GM04504 (cell line): ENCODE results near the gene ESYT2.
"Not testable (repeated sequence)": the region's sequence is repeated elsewhere in the genome, so short reads cannot be mapped to it uniquely, and the experiment has no call there.

Experiments
- DNase-seq: peaks from one replicate; pipeline ENCODE4 v3.0.0-alpha.2; 2012; ENCODE audit warnings: low read depth

Gene ESYT2

DNA sequence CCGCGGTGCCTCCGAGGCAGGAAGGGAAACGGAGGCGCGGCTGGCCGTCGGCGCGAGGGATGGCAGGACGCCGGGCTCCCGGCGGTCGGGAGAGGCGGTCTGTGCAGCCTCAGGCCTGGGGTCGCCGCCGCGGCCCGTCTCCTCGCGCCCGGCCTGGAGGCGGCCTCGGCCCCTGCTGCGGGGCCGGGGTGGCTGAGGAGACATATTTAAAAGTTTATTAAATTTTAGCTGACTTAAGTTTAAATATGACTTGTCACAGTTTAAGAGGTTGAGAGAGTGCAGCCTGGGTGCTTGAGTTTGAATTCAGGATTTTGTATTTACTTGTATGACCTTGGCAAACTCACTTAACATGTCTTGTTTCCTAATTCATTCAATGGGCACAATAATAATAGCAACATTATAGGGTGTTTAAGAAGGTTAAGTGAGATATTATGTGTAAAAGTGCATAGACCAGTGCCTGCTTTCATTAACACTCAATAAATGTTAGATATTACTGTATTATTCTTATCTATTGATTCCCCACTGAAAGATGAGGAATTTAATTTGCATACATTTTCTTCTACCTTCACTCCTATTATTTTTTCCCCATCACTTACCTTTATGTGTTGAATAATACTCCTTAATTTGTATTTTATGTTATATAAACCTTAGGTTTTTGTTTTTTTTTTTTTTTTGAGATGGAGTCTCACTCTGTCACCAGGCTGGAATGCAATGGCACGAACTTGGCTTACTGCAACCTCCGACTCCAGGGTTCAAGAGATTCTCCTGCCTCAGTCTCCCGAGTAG lies 27.8 kb upstream of the ESYT2 start:
- DNase-seq: no peak

DNA sequence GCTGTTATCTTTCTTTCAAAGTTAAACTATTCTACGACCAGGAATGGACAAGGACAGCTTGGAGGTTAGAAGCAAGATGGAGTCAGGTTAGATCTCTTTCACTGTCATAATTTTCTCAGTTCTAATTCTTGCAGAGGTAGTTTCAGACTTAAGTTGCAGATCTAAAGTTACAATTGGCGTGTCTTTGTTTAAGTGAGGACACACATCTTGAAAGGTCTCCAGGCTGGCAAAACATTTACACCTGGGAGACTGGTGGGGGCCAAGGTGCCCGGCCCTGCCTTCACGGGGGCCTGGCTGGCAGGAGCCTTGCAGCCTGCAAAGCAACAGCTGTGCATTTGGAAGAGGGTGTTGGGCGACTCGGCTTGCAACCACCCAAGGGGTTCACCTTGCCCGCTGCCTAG lies 25.4 kb upstream of the ESYT2 start:
- DNase-seq: no peak

DNA sequence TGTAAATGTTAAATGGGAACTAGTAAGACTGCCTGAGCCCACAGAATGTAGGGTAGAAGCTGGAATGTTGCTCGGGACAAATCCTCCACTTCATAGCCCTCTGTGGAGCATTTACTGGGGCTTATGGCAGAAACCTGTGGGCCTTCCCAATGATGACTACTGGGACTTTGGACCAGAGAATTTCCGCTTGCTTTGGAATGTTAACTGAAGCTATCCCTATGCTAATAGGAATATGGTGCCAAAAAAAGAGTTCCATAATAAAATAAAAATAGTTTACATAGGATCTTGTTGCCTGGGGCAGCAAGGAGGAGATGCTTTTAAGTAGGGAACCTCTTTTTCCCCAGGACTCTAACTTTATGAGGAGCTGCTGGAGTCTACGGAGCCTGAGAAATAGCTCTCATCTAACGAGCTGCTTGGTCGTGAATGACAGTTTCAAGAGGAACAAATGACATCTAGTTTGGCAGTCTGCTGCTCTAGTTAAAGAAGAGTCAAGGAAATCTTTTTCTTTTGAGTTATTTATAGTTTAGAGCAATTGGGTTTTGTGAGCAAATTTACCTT lies 21.3 kb upstream of the ESYT2 start:
- no peak for DNase-seq

DNA sequence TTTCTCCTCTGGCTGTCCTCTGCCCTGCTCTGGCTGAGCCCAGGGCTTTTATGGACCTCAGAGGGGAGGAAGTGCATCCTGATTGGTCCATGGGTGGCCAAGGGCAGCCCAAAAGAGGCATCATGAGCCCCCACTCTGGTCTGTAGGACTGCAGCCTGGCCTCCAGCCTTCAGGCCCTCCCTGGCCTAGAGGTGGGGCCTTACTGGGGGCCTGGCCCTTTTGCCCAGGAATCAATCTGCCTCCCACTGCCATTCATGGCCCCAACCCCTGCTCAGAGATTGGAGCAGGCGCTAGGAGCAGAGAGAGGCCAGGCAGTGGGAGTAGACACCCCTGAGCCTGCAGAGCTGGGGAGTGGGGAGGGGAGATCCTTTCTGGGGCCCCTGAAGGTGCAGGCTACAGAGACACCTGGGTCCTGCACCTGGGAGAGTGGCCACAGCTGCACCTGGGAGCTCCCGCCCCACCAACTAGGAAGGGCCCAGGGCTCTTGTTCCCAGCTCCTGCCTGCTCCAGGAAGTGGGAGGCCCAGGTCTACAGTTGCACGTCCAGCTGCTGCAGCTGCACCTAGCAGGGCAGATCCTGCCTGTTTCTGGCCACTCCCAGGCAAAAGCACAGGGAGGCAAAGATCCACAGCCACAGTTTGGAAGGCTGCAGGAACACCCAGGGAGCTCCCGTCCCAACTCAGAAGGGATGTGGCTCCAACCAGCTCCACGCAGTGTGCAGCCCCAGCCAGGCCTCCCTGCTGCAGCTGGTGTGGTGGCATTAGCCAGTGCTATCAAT lies 20.6 kb upstream of the ESYT2 start:
- DNase-seq: no peak

DNA sequence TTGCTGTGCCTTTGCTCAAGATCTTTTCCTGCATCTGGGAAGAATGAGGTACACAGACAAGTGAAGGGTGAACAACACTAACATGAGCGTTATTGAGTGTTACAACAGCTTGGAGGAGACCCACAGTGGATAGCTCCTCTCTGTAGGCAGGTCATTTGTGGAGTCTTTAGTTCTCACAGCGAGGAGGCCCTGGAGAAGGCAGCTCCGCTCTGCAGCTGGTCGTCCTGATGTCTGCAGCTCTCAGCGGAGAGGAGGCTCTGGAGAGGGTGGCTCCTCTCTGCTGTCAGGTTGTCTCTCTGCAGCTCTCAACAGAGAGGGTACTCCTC lies 20.1 kb upstream of the ESYT2 start:
- no peak for DNase-seq

DNA sequence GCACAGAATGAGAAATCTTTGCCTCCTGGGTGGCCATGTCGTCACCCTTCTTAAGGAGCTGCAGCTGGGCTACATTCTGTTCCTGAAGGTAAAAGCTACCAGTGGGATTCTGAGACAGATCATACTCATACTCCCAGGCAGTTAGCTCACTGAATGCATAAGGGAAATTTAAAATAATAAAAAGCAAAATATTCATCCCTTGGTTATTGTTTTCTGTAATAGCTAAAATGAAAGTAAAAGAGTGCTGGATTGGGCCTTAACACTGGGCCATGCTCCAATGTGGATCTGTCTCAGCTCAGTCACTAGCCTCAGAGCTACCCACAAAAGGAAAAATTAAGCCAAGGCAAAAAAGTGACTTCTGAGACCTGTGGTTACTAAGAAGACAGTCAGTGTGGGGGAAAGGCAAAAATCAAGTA lies 18.1 kb upstream of the ESYT2 start:
- DNase-seq: no peak

DNA sequence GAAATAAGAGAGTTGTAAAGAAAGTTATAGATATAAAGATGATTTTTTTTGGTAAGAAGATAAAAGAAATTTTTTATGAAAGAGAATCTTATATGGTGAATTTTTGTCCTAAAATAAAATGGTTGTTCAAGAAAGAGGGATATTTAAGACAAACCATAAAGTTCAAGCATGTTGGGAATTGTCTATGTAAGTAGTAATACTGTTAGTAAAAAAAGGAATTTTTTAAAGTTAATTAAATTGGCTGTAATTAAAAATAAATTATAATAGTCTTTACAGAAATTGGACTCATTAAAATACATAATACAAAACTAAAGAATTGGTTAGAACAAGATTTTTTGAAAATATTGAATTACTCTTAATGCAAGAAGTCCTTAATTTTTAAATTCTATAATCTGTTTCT lies 17.0 kb upstream of the ESYT2 start:
- no peak for DNase-seq

DNA sequence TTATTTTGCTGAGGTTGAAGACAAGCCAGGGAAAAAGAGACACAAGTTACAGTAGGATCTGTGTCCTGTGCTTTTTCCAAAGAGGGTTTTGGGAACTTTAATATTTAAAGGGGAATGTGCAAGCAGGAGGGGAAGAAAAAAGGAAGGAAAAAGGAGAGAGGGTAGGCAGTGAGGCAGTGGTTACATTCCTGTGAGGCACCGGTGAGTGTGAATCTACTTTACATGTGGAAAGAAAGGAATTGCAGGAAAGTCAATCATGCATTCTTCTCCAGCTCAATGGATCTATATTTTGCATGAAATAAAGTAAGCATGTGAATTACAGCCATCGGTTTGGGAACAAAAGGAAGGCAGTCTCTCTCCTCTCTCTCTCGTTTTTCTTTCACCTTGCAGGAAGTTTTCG lies 14.5 kb upstream of the ESYT2 start:
- no peak for DNase-seq

DNA sequence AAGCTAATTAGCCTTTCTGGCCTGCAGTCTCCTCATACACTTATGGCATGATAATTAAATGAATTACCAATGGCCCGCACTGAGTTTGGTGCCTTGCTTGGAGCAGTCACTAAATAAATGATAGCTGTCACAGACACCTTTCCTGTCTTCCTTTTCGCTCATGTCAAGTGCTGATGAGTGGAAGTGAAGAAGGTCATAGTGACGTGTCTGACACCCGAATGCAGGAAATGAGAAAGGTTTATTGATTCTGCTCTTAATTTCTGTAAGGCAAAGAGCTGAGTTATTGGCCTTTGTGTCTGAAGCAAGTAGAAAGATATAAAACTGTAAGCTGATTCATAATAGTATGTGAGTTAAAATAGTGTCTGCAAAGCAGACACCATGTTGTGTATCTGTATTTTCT lies 13.2 kb upstream of the ESYT2 start:
- DNase-seq: no peak

DNA sequence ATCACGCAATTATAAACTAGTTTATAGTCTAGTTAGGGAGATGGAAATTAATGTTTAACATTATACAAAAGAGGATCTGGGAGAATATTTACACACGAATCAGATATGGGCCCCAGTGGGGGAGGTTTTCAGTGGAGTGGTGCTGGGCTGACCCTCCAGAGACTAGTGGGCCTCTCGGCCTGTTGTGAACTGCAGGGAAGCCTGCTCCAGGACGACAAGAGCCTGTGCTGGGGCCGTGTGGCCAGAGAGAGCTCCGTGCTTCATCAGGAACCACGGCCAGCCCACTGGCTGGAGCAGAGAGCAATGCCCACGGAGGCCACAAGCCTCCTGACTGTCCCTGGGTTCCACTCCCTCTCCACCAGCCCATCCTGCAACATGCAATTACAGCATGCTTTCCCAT lies 11.3 kb upstream of the ESYT2 start:
- no peak for DNase-seq

DNA sequence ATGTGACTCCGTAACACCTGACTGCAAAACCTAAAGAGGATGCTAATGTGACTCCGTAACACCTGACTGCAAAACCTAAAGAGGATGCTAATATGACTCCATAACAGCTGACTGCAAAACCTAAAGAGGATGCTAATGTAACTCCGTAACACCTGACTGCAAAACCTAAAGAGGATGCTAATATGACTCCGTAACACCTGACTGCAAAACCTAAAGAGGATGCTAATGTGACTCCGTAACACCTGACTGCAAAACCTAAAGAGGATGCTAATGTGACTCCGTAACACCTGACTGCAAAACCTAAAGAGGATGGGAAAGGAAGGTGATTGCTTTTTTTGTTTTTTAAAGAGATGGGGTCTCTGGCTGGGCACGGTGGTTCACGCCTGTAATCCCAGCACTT lies 9.9 kb upstream of the ESYT2 start:
- not testable (repeated sequence) for DNase-seq

DNA sequence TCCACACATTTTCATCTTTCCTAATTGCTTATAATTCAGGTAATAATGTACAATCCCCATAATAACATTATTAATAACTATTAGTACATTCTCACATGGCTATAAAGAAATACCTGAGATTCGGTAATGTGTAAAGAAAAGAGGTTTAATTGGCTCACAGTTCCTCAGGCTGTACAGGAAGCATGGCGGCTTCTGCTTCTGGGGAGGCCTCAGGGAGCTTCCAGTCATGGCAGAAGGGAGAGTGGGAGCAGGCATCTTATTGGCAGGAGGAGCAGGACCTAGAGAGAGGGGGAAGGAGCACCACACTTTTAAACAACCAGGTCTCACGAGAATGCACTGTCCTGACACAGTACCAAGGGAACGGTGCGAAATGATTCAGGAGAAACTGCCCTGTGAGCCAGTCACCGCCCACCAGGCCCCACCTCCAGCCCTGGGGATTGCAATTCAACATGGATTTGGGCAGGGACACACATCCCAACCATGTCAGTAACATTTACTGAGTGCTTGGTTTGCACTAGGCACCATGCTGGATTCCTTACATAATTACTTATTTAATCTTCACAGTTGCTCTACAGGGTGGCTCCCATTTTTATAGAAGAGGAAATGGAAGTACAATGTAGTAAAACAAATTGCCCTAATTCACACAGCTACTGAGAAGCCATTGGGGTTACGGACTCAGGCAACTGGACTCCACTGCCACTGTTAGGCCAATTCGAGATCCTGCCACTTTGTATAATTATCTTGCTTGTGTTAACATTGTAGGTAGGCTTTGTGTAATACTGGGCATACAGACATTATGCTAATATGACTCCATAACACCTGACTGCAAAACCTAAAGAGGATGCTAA lies 8.7 kb upstream of the ESYT2 start:
- DNase-seq: no peak

DNA sequence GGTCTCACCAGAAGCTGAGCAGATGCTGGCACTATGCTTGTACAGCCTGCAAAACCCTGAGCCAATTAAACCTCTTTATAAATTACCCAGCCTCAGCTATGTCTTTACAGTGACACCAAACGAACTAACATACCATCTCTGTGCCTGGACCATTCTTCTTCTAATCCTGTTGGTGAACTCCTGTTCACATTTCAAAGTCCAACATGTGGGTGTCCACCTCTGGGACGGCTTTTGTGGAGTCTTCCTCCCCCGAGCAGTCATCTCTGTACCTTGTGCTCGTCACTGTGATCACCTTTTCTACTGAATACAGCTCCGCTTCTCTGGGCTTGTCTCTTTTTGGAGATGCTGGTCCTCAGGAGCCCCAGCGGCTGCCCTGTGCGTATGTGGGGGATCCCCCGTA lies 7.4 kb upstream of the ESYT2 start:
- DNase-seq: no peak

DNA sequence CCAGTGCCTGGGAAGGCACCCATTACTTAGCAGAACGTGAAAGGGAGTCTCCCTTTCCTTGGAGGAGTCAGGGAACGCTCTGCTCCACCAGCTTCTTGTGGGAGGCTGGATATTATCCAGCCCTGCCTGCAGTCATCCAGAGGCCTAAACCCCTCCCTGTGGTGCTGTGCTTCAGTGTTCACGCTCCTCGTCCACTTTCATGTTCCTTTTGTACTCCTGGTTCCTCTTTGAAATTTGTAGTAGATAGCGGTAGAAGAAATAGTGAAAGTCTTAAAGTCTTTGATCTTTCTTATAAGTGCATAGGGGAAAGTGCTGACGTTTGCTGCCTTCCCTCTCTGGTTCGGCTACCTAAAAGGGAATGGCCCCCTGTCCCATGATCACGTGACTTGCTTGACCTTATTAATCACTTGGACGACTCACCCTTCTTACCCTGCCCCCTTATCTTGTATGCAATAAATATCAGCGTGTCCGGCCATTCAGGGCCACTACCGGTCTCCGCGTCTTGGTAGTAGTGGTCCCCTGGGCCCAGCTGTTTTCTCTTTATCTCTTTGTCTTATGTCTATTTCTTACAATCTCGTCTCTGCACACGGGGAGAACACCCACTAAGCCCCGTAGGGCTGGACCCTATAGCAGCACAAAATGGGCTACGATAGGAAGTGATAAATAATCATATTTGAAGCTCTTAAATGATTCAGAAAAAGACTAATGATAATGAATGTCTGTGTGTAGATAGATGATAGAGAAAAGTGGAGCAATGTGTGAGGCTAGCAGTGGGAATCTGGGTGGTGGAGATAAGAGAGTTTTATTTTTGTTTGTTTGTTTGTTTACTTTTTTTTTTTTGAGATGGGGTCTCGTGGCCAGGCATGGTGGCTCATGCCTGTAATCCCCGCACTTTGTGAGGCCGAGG lies 5.8 kb upstream of the ESYT2 start:
- no peak for DNase-seq

DNA sequence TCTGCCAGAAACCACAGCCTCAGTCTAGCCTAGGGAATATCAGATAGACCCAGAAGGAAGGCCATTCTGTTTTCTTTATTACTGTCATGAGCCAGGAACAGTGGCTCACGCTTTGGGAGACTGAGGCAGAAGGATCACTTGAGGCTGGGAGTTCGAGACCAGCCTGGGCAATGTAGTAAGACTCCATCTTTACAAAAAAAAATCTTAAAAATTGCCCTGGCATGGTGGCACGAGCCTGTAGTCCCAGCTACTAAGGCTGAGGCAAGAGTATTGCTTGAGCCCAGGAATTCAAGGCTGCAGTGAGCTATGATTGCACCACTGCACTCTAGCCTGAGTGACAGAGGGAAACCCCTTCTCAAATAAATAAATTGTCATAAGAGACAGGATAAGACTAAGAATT lies 3.7 kb upstream of the ESYT2 start:
- no peak for DNase-seq

DNA sequence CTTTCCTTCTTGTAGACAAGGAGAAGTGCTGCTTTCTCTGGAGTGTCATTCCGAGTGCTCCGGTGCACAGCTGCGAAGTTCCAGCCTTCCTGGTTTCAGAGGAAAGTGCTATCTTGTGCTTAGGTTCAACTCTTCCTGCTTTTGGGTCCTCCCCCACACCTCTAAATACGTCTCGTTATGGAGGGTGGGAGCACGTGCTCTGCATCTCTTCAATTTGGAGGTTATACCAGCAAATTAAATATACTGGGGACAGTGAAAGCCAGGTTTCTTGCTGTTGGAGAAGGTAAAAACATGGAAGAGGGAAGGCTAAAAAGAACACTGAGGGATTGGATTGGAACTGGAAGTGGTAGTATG lies 2.4 kb upstream of the ESYT2 start:
- no peak for DNase-seq

DNA sequence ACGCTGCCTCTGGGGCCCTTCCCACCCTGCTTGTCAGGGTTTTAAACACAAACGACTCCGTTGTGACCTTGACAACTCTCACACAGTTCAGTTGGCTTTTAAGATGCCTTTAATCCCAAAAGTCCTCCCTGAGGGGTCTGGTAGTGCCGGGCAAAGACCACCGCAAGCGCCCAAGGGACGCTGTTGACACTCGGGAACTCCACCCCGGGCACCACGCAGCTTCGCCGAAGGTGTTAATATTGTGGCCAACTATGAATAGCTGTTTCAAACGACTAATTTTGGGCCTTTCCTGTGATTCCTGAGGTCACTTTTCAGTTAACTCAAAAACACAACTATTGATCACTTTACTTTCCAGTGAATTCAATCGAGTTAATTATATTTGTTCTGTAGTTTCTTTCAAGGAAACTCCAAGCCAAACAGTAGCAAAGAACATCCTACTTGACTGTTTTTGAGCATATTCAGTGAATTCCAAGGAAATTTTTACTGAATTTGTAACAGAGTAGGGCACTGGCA lies 958 bp upstream of the ESYT2 start:
- DNase-seq: no peak

DNA sequence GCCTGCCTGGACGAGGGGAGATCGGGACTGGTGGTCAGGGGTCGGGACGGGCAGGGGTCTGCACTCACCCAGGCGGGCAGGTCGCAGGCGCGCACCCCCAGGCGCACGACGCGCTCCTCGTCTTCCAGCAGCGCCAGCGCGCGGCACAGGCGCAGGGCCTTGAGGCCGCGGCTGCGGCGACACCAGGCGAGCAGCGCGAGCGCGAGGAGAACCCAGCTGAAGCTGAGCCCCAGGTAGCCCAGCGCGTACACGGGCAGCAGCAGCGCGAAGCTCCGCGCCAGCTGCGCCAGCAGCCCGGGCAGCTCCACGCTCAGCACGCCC lies 328 bp downstream of the ESYT2 start:
- peak; percentile 58 for DNase-seq

DNA sequence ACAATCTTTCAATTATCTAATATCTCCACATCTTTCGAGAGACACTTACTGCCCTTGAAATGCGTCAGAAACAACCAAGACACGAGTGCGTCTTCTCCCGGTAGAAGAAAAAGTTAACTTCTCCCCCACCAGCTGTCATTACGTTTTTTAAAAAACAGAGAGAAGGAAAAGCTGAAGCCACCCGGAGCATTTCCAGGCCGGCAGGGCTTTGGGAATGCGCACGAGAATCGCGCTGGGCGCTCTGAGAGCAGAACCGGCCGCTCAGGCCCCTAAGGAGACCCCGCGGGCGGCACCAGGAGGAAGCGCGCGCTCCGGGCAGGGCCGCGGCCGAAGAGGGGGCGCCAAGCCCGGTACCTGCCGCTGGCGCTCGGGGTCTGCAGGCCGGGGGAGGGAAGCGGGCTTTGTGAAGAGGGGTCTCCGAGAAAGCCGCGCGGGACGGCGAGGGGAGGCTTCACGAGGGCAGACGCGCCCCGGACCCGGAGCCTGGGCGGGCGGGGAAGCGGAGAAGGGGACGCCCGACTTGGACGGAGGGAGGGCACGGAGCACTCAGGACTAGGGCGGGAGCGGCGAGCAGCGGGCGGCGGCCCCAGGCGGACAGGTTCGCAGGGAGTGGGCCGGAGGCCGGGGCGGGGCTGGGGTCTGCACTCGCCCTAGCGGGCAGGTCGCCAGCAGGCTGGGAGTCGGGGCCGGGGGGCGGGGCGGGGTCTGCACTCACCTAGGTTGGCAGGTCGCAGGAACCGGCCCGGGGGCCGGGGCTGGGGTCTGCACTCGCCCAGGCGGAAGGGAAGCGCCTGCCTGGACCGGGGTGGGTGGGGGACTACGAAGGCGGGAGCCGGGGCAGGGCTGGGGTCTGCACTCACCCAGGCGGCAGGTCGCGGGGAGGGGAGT lies 932 bp downstream of the ESYT2 start:
- no peak for DNase-seq

DNA sequence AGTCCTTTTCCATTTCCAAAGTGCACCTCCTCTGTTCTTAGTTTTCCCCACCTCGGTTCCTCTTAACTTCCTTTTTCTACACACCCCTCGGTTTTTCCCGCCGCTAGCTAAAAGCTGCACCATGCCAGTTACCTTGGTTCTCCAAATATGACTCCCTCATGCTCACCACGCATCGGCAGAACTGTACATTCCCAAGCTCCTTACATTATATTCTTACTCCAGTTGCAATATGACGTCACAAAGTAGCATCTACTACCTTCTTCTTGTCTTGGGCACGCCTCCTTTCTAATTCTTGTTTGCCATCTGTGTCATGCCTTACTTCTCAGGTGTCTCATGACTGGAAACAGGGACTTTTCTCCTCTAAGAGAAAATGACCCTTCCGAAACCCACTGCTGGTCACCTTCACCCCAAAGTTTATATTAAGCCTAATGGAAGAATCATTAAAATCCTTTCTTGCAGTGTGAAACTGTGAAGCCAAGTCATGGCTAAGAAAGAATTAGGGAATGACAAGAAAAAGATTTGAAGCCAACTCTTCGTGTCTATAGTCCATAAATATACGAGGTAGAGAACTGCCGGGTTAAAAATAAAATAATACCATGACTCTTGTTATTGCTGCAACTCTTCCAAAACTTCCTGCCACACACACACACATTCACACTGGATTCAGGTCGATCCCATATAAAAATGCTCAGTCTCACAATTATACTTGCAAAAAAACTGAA lies 1.7 kb downstream of the ESYT2 start:
- no peak for DNase-seq
